Pancreas (tissue), 10 donors: ENCODE results near the gene ACO2. TPM values are rescaled to one million over a fixed set of nuclear protein-coding genes. Genes with fewer than 3 reads are reported as not detected.
A peak's percentile ranks its signal among the peaks of the same experiment; 100 is the strongest.

Experiments
- ATAC-seq, 4 donors: fragments of 200-7000 bp; cut with Tn5 transposase; one replicate each; pipeline versions ENCODE4 v1.8.0 to v1.9.1; 2020; ENCODE audit warnings: mild to moderate bottlenecking in 4 of 4, moderate library complexity in 4 of 4
- DNase-seq, 6 donors: peaks; one replicate each; pipeline ENCODE4 v3.0.0-alpha.2; 2020
- FAIRE-seq: peaks from 2 replicates; lab custom pipeline; 2012; peaks lifted over from hg19 to GRCh38; lab: Jason Lieb, UNC
- H3K27ac ChIP-seq, 4 donors: fragments of 200-600 bp; sonication (generic); 1 replicate in 3 of 4; 2 replicates in 1 of 4; pipeline versions ENCODE4 v1.5.0 to v1.8.0; 2020
- H3K27me3 ChIP-seq, 4 donors: fragments of 200-600 bp; one replicate each; pipeline ENCODE4 v1.8.0; 2021
- H3K36me3 ChIP-seq, 3 donors: fragments of 200-600 bp; sonication (generic) in 1 of 3; one replicate each; pipeline versions ENCODE4 v1.5.0 to v1.8.0; 2020 to 2021
- H3K4me1 ChIP-seq, 3 donors: fragments of 200-600 bp; one replicate each; pipeline ENCODE4 v1.8.0; 2021
- H3K4me3 ChIP-seq, 4 donors: fragments of 200-600 bp; sonication (generic) in 2 of 4; one replicate each; pipeline versions ENCODE4 v1.5.0 to v1.8.0; 2020 to 2021
- H3K9me3 ChIP-seq, 4 donors: fragments of 200-600 bp; one replicate each; pipeline ENCODE4 v1.8.0; 2021
- WGBS, 2 donors: extraction: QIAGEN DNeasy Blood & Tissue Kit; methylation state at CpG; one replicate each; pipeline ENCODE4 v1.1.7; 2013; 5-methylcytosine and 5-hydroxymethylcytosine counted together
- intact Hi-C, 3 donors: fragments of 100-400 bp; cut with DNase I; formaldehyde crosslinking; loops; one replicate each; pipeline versions ENCODE4 v1.11.1 to v1.14.2; 2022
- polyA plus RNA-seq, 2 donors: library from polyadenylated mRNA; stranded (reverse); fragments of 200-250 nt; gene quantifications; one replicate each; pipeline ENCODE4 v1.2.3, GENCODE V29; 2013
- total RNA-seq, 6 donors: library from RNA; stranded (reverse); fragmentation: NEBNext Ultra II Directional in 4 of 6; extraction: Animal tissue kit (Norgen Biotek cat#: 25700) in 4 of 6; gene quantifications; one replicate each; pipeline versions ENCODE4 v1.2.1 to v1.2.4, GENCODE V29; 2021 to 2023
- TF ChIP-seq, protein P1 (sequence below), 4 donors: fragments of 200-600 bp; sonication (generic) in 3 of 4; IDR thresholded peaks; one replicate each; pipeline versions ENCODE4 v1.5.0 to v1.8.0; 2021; ENCODE audit warnings: antibody characterized with exemption in 4 of 4
- donor health status: healthy with polysubstance abuse.
- donor health status: DM: no; HTN: no; CAD: no; lungs with moderate emphysema.
- donor health status: DM: no; HTN: no; CAD: no.
- donor health status: control.
- donor health status: control.
- donor health status: Bipolar disorder and iron deficiency.
- donor health status: DM: yes; HTN: yes; CAD: no.
- donor health status: DM: no; HTN: no; CAD: no.
- donor health status: DM: no; HTN: no; CAD: no.
- donor health status: DM: yes; HTN: yes; CAD: no.

ACO2 gene
- total and polyA plus RNA-seq, 8 donors = 19.2 to 53.1 (median 37.6) TPM

DNA sequence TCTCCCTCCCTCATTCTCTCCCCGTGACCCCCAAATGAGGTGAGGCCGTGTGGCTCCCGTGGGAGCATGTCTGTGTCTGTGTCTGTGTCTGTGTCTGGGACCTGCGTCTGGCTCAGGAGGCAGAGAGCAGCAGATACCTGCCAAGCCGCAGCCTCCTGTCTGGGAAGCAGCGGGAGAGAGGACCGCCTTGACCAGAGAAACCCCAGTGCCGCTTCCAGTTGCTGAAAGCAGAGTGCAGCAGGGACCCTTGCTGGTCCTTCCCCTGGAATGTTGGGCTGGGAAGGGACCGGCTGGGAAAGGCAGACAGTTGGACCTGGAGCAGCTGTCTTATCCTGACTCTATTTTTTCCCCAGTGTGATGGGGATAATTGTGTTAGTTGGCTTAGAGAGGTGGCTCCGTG, 92.4 kb downstream of the ACO2 start:
- TF ChIP-seq, protein P1, sequence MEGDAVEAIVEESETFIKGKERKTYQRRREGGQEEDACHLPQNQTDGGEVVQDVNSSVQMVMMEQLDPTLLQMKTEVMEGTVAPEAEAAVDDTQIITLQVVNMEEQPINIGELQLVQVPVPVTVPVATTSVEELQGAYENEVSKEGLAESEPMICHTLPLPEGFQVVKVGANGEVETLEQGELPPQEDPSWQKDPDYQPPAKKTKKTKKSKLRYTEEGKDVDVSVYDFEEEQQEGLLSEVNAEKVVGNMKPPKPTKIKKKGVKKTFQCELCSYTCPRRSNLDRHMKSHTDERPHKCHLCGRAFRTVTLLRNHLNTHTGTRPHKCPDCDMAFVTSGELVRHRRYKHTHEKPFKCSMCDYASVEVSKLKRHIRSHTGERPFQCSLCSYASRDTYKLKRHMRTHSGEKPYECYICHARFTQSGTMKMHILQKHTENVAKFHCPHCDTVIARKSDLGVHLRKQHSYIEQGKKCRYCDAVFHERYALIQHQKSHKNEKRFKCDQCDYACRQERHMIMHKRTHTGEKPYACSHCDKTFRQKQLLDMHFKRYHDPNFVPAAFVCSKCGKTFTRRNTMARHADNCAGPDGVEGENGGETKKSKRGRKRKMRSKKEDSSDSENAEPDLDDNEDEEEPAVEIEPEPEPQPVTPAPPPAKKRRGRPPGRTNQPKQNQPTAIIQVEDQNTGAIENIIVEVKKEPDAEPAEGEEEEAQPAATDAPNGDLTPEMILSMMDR (IDR thresholded peaks at IDR 0.05) = no peak
- intact Hi-C loops = no loop called here
- Histone ChIP-seq H3K4me1 (peaks cover 0 to 24% (median 8%) of the 10 kb centered on the region in 3 donors), H3K27me3 (no peaks in the 10 kb centered on the region), H3K27ac (peak overlapping the region; percentile 12 to 71 (median 42)), H3K4me3 (peak overlapping the region in 3 of 4 donors; percentile 11 to 33 (median 29)), H3K36me3 (no peaks in the 10 kb centered on the region), H3K9me3 (no peaks in the 10 kb centered on the region)
- WGBS, 2 donors = 23 to 27% methylated on average over 10 of the region's 10 CpGs
- DNase-seq (no peak), FAIRE-seq (no peak), ATAC-seq (peak; percentile 8 to 43 (median 37))

DNA sequence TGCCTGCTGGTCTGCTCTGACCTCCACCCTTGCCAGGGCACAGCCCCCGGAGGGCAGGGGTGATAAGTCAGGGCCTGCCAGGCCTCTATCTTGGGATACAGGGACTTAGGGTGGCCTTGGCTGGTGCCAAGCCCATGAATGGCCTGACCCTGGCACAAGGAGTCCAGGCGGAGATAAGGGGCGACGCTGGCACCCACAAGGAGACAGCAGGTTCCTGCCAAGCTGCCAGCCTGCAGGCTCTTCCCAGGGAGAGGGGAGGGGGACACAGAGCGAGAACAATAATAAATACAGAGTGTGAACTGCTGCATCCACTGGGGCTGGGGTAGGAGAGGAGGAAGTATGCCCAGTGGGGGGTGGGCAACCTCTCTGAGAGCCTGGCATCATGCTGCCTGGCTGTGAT, 92.9 kb downstream of the ACO2 start:
- Histone ChIP-seq H3K9me3 (no peaks in the 10 kb centered on the region), H3K27me3 (no peaks in the 10 kb centered on the region), H3K36me3 (no peaks in the 10 kb centered on the region), H3K27ac (peak overlapping the region in 3 of 4 donors; percentile 32 to 71 (median 52)), H3K4me3 (peak overlapping the region in 2 of 4 donors; percentile 29 to 33), H3K4me1 (peaks cover 0 to 23% (median 8%) of the 10 kb centered on the region in 3 donors)
- intact Hi-C loops = no loop called here
- FAIRE-seq (no peak), ATAC-seq (peak; percentile 24 to 79 (median 58)), DNase-seq (peak in 5 of 6 donors; percentile 47 to 88 (median 61))
- TF ChIP-seq, protein P1 (IDR thresholded peaks at IDR 0.05) = no peak
- 24 to 33% methylated on average over 5 of the region's 5 CpGs for WGBS, 2 donors

DNA sequence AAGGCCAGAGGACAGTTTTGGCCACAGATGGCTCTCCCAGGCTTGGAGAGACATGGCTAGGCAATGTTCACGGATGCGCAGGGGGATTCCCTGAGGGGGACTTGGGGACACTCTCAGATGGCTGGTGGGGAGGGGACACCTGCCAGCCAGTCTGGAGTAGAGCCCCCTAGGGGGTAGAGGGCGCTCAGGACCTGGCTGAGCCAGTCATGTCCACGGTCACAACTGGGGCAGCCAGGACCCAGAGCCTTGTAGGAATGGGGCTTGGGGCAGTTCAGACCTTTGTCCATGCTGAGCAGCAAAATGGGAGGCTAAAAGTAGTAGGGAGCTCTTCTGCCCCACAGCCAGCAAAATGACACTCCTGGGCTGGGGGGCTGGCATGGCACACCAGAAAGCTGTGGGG, 93.5 kb downstream of the ACO2 start:
- DNase-seq (no peak), ATAC-seq (no peak), FAIRE-seq (no peak)
- TF ChIP-seq, protein P1 (IDR thresholded peaks at IDR 0.05) = no peak
- peak overlapping the region in 1 of 4 donors; percentile 33 for H3K4me3 ChIP-seq
- no peaks in the 10 kb centered on the region for H3K27me3 ChIP-seq
- 78 to 81% methylated on average over 4 of the region's 4 CpGs for WGBS, 2 donors
- peak overlapping the region in 1 of 4 donors; percentile 10 for H3K27ac ChIP-seq
- intact Hi-C loops = no loop called here
- H3K36me3 ChIP-seq = no peaks in the 10 kb centered on the region
- no peaks in the 10 kb centered on the region for H3K9me3 ChIP-seq
- peaks cover 0 to 18% (median 8%) of the 10 kb centered on the region in 3 donors for H3K4me1 ChIP-seq

DNA sequence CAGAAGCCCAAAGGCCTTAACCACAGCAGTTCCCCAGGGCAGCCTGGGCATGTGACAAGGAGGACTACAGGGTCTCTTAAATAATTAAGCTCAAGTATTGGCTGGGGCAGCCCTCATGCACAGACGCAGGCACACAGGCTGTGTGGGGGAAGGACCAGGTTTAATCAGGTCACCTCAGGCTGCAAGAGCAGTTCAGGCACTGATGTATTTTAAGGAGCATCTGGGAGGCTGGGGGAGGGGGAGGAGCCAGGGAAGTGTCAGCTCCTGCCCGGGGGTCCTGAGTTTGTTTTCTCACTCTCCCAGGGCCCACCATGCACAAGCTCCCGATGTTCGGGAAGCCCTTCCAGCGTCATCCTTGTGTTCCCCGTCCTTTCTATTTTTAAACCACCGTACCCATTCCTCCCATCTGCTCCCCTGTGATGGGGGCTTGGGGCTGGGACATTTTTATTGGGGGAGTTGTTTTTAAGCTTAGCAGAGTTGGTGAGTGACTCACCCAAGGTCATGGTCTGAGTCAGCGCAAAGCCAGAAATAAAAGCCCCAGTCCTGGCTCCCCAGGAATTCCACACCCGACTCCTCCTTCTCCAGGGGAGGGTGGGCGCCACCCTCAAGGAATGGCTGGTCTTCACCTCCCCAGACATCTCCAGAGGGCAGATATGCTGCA, 94.3 kb downstream of the ACO2 start:
- TF ChIP-seq, protein P1 (IDR thresholded peaks at IDR 0.05) = no peak

DNA sequence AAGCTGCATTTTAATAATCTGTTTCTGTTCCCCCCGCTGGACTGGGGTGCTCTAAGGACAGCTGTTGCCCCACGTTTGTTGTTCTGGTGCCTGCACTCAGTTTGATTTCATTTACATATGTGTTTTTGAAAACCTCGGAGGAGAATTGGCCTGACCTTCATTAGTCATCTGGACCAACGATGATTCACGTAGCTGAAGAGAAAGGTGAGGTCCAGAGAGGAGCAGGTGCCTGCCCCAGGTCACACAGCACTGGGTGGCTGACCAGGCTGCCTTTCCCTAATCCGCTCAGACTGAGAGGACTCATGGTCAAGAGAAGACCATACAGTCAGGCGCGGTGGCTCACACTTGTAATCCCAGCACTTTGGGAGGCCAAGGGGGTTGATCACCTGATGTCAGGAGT, 95.6 kb downstream of the ACO2 start:
- Histone ChIP-seq H3K4me1 (peaks cover 0 to 14% (median 8%) of the 10 kb centered on the region in 3 donors), H3K27ac (no peak overlapping the region), H3K4me3 (no peak overlapping the region), H3K9me3 (no peaks in the 10 kb centered on the region), H3K27me3 (no peaks in the 10 kb centered on the region), H3K36me3 (no peaks in the 10 kb centered on the region)
- TF ChIP-seq, protein P1 (IDR thresholded peaks at IDR 0.05) = no peak
- ATAC-seq (no peak), FAIRE-seq (no peak), DNase-seq (no peak)
- WGBS, 2 donors = 86 to 92% methylated on average over 8 of the region's 8 CpGs
- intact Hi-C loops = no loop called here

More for the DNA sequence above, 94.3 kb downstream of the ACO2 start:
- ATAC-seq = peak in 1 of 4 donors; percentile 6
- Histone ChIP-seq H3K4me3 (peak overlapping the region in 1 of 4 donors; percentile 33), H3K27me3 (no peaks in the 10 kb centered on the region), H3K27ac (no peak overlapping the region), H3K9me3 (no peaks in the 10 kb centered on the region), H3K36me3 (no peaks in the 10 kb centered on the region), H3K4me1 (peaks cover 0 to 14% (median 8%) of the 10 kb centered on the region in 3 donors)
- no peak for FAIRE-seq
- 53 to 56% methylated on average over 10 of the region's 10 CpGs for WGBS, 2 donors
- intact Hi-C loops = no loop called here
- no peak for DNase-seq
